GM12875 (cell line): ENCODE data around the gene HAPSTR1.

Experiments used
- H3K4me3 ChIP-seq: one replicate; pipeline ENCODE4 v1.5.1; 2011; ENCODE audit warnings: low read depth, low read length, control low read depth
- TF ChIP-seq, protein P1 (sequence below): IDR thresholded peaks from 2 replicates; pipeline ENCODE4 v1.5.1; 2011; ENCODE audit warnings: low read depth, mild to moderate bottlenecking, control low read depth, inconsistent platforms, low read length, moderate library complexity, borderline replicate concordance; ENCODE audit not compliant: insufficient read depth

Gene HAPSTR1

GRCh38 chr16:9058211-9058610 is 33.2 kb upstream of the HAPSTR1 start:
- H3K4me3 ChIP-seq: no peak overlapping the region
- TF ChIP-seq, protein P1, sequence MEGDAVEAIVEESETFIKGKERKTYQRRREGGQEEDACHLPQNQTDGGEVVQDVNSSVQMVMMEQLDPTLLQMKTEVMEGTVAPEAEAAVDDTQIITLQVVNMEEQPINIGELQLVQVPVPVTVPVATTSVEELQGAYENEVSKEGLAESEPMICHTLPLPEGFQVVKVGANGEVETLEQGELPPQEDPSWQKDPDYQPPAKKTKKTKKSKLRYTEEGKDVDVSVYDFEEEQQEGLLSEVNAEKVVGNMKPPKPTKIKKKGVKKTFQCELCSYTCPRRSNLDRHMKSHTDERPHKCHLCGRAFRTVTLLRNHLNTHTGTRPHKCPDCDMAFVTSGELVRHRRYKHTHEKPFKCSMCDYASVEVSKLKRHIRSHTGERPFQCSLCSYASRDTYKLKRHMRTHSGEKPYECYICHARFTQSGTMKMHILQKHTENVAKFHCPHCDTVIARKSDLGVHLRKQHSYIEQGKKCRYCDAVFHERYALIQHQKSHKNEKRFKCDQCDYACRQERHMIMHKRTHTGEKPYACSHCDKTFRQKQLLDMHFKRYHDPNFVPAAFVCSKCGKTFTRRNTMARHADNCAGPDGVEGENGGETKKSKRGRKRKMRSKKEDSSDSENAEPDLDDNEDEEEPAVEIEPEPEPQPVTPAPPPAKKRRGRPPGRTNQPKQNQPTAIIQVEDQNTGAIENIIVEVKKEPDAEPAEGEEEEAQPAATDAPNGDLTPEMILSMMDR: no peak

DNA sequence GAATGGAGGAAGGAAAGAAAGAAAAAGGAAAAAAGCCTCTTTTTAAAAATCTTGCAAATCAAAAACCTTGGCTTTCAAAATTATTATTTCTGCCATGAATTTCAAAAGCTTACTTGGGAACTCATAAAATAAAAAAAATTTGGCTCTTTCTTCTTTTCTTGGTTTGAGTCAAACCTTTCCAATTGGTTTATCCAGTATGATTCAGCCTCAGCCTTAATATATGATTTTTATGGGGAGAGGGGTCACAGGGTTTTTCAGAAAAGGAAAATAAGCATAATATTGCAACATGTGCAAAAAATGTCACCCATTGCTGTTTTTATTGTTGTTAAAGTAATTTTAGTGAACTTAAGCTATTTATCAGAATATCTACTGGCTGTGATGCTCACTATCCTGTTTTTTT is 31.2 kb upstream of the HAPSTR1 start:
- no peak overlapping the region for H3K4me3 ChIP-seq
- TF ChIP-seq, protein P1: no peak

GRCh38 chr16:9061358-9061813 is 30.1 kb upstream of the HAPSTR1 start:
- H3K4me3 ChIP-seq: no peak overlapping the region
- TF ChIP-seq, protein P1: no peak

- H3K4me3 ChIP-seq: no peak overlapping the region
- TF ChIP-seq, protein P1: no peak
Measured at GRCh38 chr16:9062301-9062700, 29.1 kb upstream of the HAPSTR1 start.

GRCh38 chr16:9065077-9065476 is 26.4 kb upstream of the HAPSTR1 start:
- H3K4me3 ChIP-seq: no peak overlapping the region
- TF ChIP-seq, protein P1: no peak

DNA sequence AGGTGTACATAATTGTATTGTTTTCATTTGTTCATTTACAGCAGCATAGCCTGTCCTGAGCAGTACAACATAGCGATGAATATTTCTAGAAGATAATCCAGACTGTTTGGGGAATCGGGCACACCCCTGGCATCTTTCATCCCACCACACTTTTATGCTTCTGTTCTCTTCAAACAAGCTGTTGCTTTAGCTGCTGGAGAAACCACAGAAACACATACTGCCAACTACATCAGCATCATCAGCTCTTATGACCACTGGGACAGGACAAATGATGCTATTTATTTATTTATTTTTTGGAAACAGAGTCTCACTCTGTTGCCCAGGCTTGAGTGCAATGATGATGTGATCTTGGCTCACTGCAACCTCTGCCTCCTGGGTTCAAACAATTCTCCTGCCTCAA is 22.6 kb upstream of the HAPSTR1 start:
- TF ChIP-seq, protein P1: no peak
- H3K4me3 ChIP-seq: no peak overlapping the region

DNA sequence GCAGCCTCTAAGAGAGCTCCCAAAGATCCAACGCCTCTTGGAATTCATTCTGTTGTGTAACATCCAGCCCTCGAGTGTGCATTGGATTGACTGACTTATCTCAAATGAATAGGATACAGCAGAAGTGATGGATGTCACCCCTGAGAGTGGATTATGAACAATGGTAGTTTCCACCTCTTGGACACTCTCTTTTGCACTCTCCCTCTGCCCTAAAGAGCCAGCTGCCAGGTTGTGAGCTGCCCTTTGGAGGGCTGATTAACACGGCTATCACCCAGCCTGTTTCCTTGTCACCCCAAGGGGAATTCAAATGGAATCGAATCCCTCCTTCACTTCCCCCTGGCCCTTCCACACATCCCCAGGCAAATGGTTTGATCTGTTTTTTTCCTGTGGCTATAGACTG is 21.2 kb upstream of the HAPSTR1 start:
- TF ChIP-seq, protein P1: no peak
- no peak overlapping the region for H3K4me3 ChIP-seq
